Breast epithelium (tissue), 3 donors: ENCODE data around the gene CGN.

Experiments used
- POLR2A ChIP-seq: fragments of 450-650 bp; IDR thresholded peaks from one replicate; pipeline ENCODE4 v1.6.1; 2016; ENCODE audit warnings: antibody characterized with exemption, mild to moderate bottlenecking, moderate library complexity
- POLR2AphosphoS5 ChIP-seq, 3 donors: sonication (generic); formaldehyde crosslinking; IDR thresholded peaks; one replicate each; pipeline ENCODE4 v1.6.1; 2017; ENCODE audit warnings: antibody characterized with exemption in 3 of 3
- TF ChIP-seq, protein P1 (sequence below), 3 donors: fragments of 450-650 bp; IDR thresholded peaks; one replicate each; pipeline ENCODE4 v1.5.1; 2016 to 2017; ENCODE audit warnings: antibody characterized with exemption in 3 of 3, mild to moderate bottlenecking in 3 of 3, moderate library complexity in 3 of 3

DNA sequence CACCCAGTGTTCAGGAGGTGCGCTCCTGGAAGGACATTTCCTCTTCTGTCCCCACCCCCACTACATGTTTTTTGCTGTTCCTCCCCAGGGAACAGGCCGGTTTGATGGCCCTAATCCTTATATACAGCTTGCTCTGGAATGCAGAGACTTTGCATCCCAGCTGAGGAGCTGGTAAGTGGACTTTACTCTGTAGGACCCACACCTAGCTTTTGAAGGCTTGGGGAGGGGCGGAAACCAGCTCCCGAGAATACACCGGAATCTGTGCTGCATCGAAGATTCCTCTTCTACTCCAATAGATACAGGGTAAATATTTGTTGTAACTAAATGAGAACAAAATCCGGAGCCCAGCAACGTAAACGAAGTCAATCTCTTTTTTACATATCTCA, 1.2 kb upstream of the CGN start:
- TF ChIP-seq, protein P1, sequence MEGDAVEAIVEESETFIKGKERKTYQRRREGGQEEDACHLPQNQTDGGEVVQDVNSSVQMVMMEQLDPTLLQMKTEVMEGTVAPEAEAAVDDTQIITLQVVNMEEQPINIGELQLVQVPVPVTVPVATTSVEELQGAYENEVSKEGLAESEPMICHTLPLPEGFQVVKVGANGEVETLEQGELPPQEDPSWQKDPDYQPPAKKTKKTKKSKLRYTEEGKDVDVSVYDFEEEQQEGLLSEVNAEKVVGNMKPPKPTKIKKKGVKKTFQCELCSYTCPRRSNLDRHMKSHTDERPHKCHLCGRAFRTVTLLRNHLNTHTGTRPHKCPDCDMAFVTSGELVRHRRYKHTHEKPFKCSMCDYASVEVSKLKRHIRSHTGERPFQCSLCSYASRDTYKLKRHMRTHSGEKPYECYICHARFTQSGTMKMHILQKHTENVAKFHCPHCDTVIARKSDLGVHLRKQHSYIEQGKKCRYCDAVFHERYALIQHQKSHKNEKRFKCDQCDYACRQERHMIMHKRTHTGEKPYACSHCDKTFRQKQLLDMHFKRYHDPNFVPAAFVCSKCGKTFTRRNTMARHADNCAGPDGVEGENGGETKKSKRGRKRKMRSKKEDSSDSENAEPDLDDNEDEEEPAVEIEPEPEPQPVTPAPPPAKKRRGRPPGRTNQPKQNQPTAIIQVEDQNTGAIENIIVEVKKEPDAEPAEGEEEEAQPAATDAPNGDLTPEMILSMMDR (IDR thresholded peaks at IDR 0.05), result no peak
- TF ChIP-seq POLR2A (no peak), POLR2AphosphoS5 (IDR thresholded peaks at IDR 0.05) (no peak)
